ENCODE results near the gene CAMTA1.
"Not testable (repeated sequence)": the region's sequence is repeated elsewhere in the genome, so short reads cannot be mapped to it uniquely, and the experiment has no call there.

The CAMTA1 gene

GRCh38 chr1:7783178-7783711 is 998.0 kb downstream of the CAMTA1 start:
- Mint-ChIP-seq H3K9me3 (no peaks in the 10 kb centered on the region), H3K4me3 (peak overlapping the region; percentile 80), H3K36me3 (peaks cover 20% of the 10 kb centered on the region), H3K27ac (no peak overlapping the region), H3K4me1 (peaks cover 21% of the 10 kb centered on the region), H3K27me3 (no peaks in the 10 kb centered on the region)
- peak; percentile 17 for ATAC-seq

- ATAC-seq = peak; percentile 97
- Mint-ChIP-seq H3K27ac (no peak within 1 kb of the TSS), H3K36me3 (peaks cover 20% of the 10 kb centered on the region), H3K4me3 (peak within 1 kb of the TSS; percentile 80), H3K4me1 (peaks cover 21% of the 10 kb centered on the region), H3K27me3 (no peaks in the 10 kb centered on the region), H3K9me3 (no peaks in the 10 kb centered on the region)
Measured at GRCh38 chr1:7783826-7784491, 998.7 kb downstream of the CAMTA1 start, which contains the start of gene PER3. Gene PER3 (plus strand): TSS chr1:7784291. CDS start chr1:7784878, 587 bp downstream.

- H3K27ac Mint-ChIP-seq = no peak overlapping the region
- H3K36me3 Mint-ChIP-seq = peaks cover 26% of the 10 kb centered on the region
- ATAC-seq = peak; percentile 3
- H3K4me3 Mint-ChIP-seq = peak overlapping the region; percentile 38
- no peaks in the 10 kb centered on the region for H3K27me3 Mint-ChIP-seq
- peaks cover 3% of the 10 kb centered on the region for H3K9me3 Mint-ChIP-seq
- peaks cover 21% of the 10 kb centered on the region for H3K4me1 Mint-ChIP-seq
Measured at GRCh38 chr1:7784492-7785071, 999.3 kb downstream of the CAMTA1 start.

GRCh38 chr1:7785108-7785507 is 999.9 kb downstream of the CAMTA1 start:
- H3K4me3 Mint-ChIP-seq = no peak overlapping the region
- H3K27me3 Mint-ChIP-seq = no peaks in the 10 kb centered on the region
- peaks cover 31% of the 10 kb centered on the region for H3K36me3 Mint-ChIP-seq
- H3K9me3 Mint-ChIP-seq = peaks cover 8% of the 10 kb centered on the region
- no peak overlapping the region for H3K27ac Mint-ChIP-seq
- peaks cover 21% of the 10 kb centered on the region for H3K4me1 Mint-ChIP-seq
- ATAC-seq = no peak

GRCh38 chr1:7786795-7787194 is 1001.5 kb downstream of the CAMTA1 start:
- Mint-ChIP-seq H3K4me3 (no peak overlapping the region), H3K27me3 (no peaks in the 10 kb centered on the region), H3K36me3 (peaks cover 38% of the 10 kb centered on the region), H3K27ac (no peak overlapping the region), H3K9me3 (peaks cover 17% of the 10 kb centered on the region), H3K4me1 (peaks cover 14% of the 10 kb centered on the region)
- ATAC-seq = no peak

- H3K27ac Mint-ChIP-seq = no peak overlapping the region
- H3K4me1 Mint-ChIP-seq = no peaks in the 10 kb centered on the region
- H3K4me3 Mint-ChIP-seq = no peak overlapping the region
Measured at GRCh38 chr1:7789828-7790227, 1004.6 kb downstream of the CAMTA1 start.

GRCh38 chr1:7791027-7791426 is 1005.8 kb downstream of the CAMTA1 start:
- not testable (repeated sequence) for ATAC-seq, H3K4me3 Mint-ChIP-seq, H3K27me3 Mint-ChIP-seq, H3K27ac Mint-ChIP-seq, H3K4me1 Mint-ChIP-seq
- Mint-ChIP-seq H3K9me3 (peaks cover 22% of the 10 kb centered on the region), H3K36me3 (peaks cover 47% of the 10 kb centered on the region)

More at GRCh38 chr1:7789828-7790227, 1004.6 kb downstream of the CAMTA1 start:
- peaks cover 47% of the 10 kb centered on the region for H3K36me3 Mint-ChIP-seq
- ATAC-seq = no peak
- no peaks in the 10 kb centered on the region for H3K27me3 Mint-ChIP-seq
- peaks cover 22% of the 10 kb centered on the region for H3K9me3 Mint-ChIP-seq

- no peak for ATAC-seq
Measured at GRCh38 chr1:7795406-7795805, 1010.2 kb downstream of the CAMTA1 start.

GRCh38 chr1:7805460-7805859 is 1020.2 kb downstream of the CAMTA1 start:
- H3K36me3 Mint-ChIP-seq = peaks cover 17% of the 10 kb centered on the region
- H3K4me3 Mint-ChIP-seq = no peak overlapping the region
- H3K4me1 Mint-ChIP-seq = no peaks in the 10 kb centered on the region
- H3K27me3 Mint-ChIP-seq = no peaks in the 10 kb centered on the region
- H3K9me3 Mint-ChIP-seq = no peaks in the 10 kb centered on the region
- H3K27ac Mint-ChIP-seq = no peak overlapping the region
- ATAC-seq = no peak

More at GRCh38 chr1:7795406-7795805, 1010.2 kb downstream of the CAMTA1 start:
- H3K4me1 Mint-ChIP-seq = no peaks in the 10 kb centered on the region
- H3K4me3 Mint-ChIP-seq = no peak overlapping the region
- H3K9me3 Mint-ChIP-seq = peaks cover 10% of the 10 kb centered on the region
- no peaks in the 10 kb centered on the region for H3K27me3 Mint-ChIP-seq
- no peak overlapping the region for H3K27ac Mint-ChIP-seq
- peaks cover 27% of the 10 kb centered on the region for H3K36me3 Mint-ChIP-seq

GRCh38 chr1:7808253-7808844 is 1023.1 kb downstream of the CAMTA1 start:
- Mint-ChIP-seq H3K36me3 (peaks cover 31% of the 10 kb centered on the region), H3K27me3 (no peaks in the 10 kb centered on the region), H3K27ac (no peak overlapping the region), H3K4me1 (no peaks in the 10 kb centered on the region), H3K4me3 (no peak overlapping the region), H3K9me3 (peaks cover 5% of the 10 kb centered on the region)
- ATAC-seq = no peak

GRCh38 chr1:7809742-7810141 is 1024.5 kb downstream of the CAMTA1 start:
- Mint-ChIP-seq H3K9me3 (peaks cover 15% of the 10 kb centered on the region), H3K27me3 (no peaks in the 10 kb centered on the region), H3K4me1 (no peaks in the 10 kb centered on the region), H3K36me3 (peaks cover 37% of the 10 kb centered on the region), H3K4me3 (no peak overlapping the region), H3K27ac (no peak overlapping the region)
- no peak for ATAC-seq

- H3K36me3 Mint-ChIP-seq = peaks cover 30% of the 10 kb centered on the region
- H3K27me3 Mint-ChIP-seq = no peaks in the 10 kb centered on the region
- no peaks in the 10 kb centered on the region for H3K4me1 Mint-ChIP-seq
- no peak for ATAC-seq
- H3K9me3 Mint-ChIP-seq = peaks cover 15% of the 10 kb centered on the region
- no peak overlapping the region for H3K4me3 Mint-ChIP-seq
- H3K27ac Mint-ChIP-seq = no peak overlapping the region
Measured at GRCh38 chr1:7810395-7810794, 1025.1 kb downstream of the CAMTA1 start.

- H3K27ac Mint-ChIP-seq = no peak overlapping the region
- no peaks in the 10 kb centered on the region for H3K27me3 Mint-ChIP-seq
- H3K4me1 Mint-ChIP-seq = no peaks in the 10 kb centered on the region
Measured at GRCh38 chr1:7811476-7811875, 1026.2 kb downstream of the CAMTA1 start.

GRCh38 chr1:7813677-7814373 is 1028.6 kb downstream of the CAMTA1 start:
- Mint-ChIP-seq H3K27me3 (no peaks in the 10 kb centered on the region), H3K27ac (no peak overlapping the region), H3K4me1 (no peaks in the 10 kb centered on the region), H3K9me3 (peaks cover 15% of the 10 kb centered on the region), H3K4me3 (no peak overlapping the region), H3K36me3 (peaks cover 30% of the 10 kb centered on the region)
- ATAC-seq = no peak

More at GRCh38 chr1:7811476-7811875, 1026.2 kb downstream of the CAMTA1 start:
- ATAC-seq = no peak
- Mint-ChIP-seq H3K9me3 (peaks cover 15% of the 10 kb centered on the region), H3K36me3 (peaks cover 30% of the 10 kb centered on the region), H3K4me3 (no peak overlapping the region)
